GM12878 (cell line): Measurements from ENCODE around the gene MYDGF. TPM values are rescaled to one million over a fixed set of nuclear protein-coding genes. Genes with fewer than 3 reads are reported as not detected.

Experiments used
- BHLHE40 ChIP-seq, 2 experiments: fragments of 450-650 bp in 1 of 2; IDR thresholded peaks; 2 replicates each; pipeline ENCODE4 v1.6.1; 2011 to 2017; ENCODE audit warnings: low read depth in 2 of 2, borderline replicate concordance in 1 of 2, improper control_type of control experiment in 1 of 2, low read length in 1 of 2, mild to moderate bottlenecking in 1 of 2
- EED ChIP-seq: sonication (generic); IDR thresholded peaks from 2 replicates; pipeline ENCODE4 v1.6.1; 2016; ENCODE audit warnings: antibody characterized with exemption, low read depth
- IKZF2 ChIP-seq, 2 experiments: fragments of 450-650 bp; IDR thresholded peaks; 2 replicates each; pipeline ENCODE4 v1.6.1; 2017; ENCODE audit warnings: mild to moderate bottlenecking in 2 of 2, moderate library complexity in 2 of 2
- MTA2 ChIP-seq: fragments of 450-650 bp; IDR thresholded peaks from 2 replicates; pipeline ENCODE4 v1.6.1; 2016; ENCODE audit warnings: low read depth, mild to moderate bottlenecking, moderate library complexity
- MYB ChIP-seq: fragments of 150-350 bp; IDR thresholded peaks from 2 replicates; pipeline ENCODE4 v1.6.1; 2014; ENCODE audit warnings: mild to moderate bottlenecking, low read depth, low read length, borderline replicate concordance
- MYC ChIP-seq: IDR thresholded peaks from 2 replicates; pipeline ENCODE4 v1.6.1; 2011; ENCODE audit warnings: mild to moderate bottlenecking, low read length, moderate library complexity, inconsistent platforms; ENCODE audit not compliant: insufficient read depth, insufficient replicate concordance, insufficient read length, severe bottlenecking
- NFIC ChIP-seq: IDR thresholded peaks from 2 replicates; pipeline ENCODE4 v1.6.1; 2012; ENCODE audit warnings: low read depth, mild to moderate bottlenecking, inconsistent platforms, low read length, moderate library complexity
- NR2C2 ChIP-seq: IDR thresholded peaks from 2 replicates; pipeline ENCODE4 v1.6.1; 2011; ENCODE audit warnings: borderline replicate concordance, low read depth; ENCODE audit not compliant: control insufficient read depth, insufficient read length
- POLR2A ChIP-seq: IDR thresholded peaks from 2 replicates; pipeline ENCODE4 v1.6.1; 2011; ENCODE audit warnings: low read depth, mild to moderate bottlenecking, low read length
- POLR2AphosphoS5 ChIP-seq: IDR thresholded peaks from 2 replicates; pipeline ENCODE4 v1.6.1; 2011; ENCODE audit warnings: mild to moderate bottlenecking, low read length, inconsistent platforms
- YY1 ChIP-seq: IDR thresholded peaks from 2 replicates; pipeline ENCODE4 v1.6.1; 2011; ENCODE audit warnings: low read depth, mild to moderate bottlenecking, low read length
- ZBED1 ChIP-seq: IDR thresholded peaks from 2 replicates; pipeline ENCODE4 v1.6.1; 2016; ENCODE audit warnings: borderline replicate concordance
- polyA plus RNA-seq, 11 experiments: library from polyadenylated mRNA; depleted of rRNA in 4 of 11; unstranded in 6 of 11; stranded (reverse) in 5 of 11; fragments of >200 nt; fragmentation: Nextera tagmentation in 4 of 11; fragmentation: Illumina TruSeq in 1 of 11; extraction: Ambion mirVana in 4 of 11; extraction: Trizol in 1 of 11; gene quantifications; 1 replicate in 1 of 11; 2 replicates in 10 of 11; pipeline versions ENCODE4 v1.2.1 to v1.2.3, GENCODE V29; 2011 to 2016; ENCODE audit warnings: inconsistent platforms in 2 of 11, missing spikeins in 2 of 11, low read depth in 1 of 11
- total RNA-seq, 4 experiments: library from RNA; depleted of rRNA in 3 of 4; stranded (reverse); fragments of >200 nt in 3 of 4; fragmentation: Illumina TruSeq in 1 of 4; extraction: Trizol in 1 of 4; gene quantifications; 2 replicates each; pipeline versions ENCODE4 v1.2.1 to v1.2.3, GENCODE V29; 2013 to 2021
- TF ChIP-seq, protein P1 (sequence below): fragments of 450-650 bp; IDR thresholded peaks from 2 replicates; pipeline ENCODE4 v1.6.1; 2016; ENCODE audit warnings: mild to moderate bottlenecking
- TF ChIP-seq, protein P2 (sequence below): IDR thresholded peaks from 2 replicates; pipeline ENCODE4 v1.6.1; 2011; ENCODE audit warnings: borderline replicate concordance, low read depth, mild to moderate bottlenecking, moderate library complexity, low read length; ENCODE audit not compliant: insufficient read depth, poor library complexity, severe bottlenecking
- TF ChIP-seq, protein P3 (sequence below): fragments of 450-650 bp; IDR thresholded peaks from 2 replicates; pipeline ENCODE4 v1.6.1; 2017; ENCODE audit warnings: mild to moderate bottlenecking

The MYDGF gene
- total and polyA plus RNA-seq, 10 of the 15 experiments (the other 5 are each of a cell fraction or from before 2014, with no cell fraction given): 2.3 to 196 (median 57.5) TPM

DNA sequence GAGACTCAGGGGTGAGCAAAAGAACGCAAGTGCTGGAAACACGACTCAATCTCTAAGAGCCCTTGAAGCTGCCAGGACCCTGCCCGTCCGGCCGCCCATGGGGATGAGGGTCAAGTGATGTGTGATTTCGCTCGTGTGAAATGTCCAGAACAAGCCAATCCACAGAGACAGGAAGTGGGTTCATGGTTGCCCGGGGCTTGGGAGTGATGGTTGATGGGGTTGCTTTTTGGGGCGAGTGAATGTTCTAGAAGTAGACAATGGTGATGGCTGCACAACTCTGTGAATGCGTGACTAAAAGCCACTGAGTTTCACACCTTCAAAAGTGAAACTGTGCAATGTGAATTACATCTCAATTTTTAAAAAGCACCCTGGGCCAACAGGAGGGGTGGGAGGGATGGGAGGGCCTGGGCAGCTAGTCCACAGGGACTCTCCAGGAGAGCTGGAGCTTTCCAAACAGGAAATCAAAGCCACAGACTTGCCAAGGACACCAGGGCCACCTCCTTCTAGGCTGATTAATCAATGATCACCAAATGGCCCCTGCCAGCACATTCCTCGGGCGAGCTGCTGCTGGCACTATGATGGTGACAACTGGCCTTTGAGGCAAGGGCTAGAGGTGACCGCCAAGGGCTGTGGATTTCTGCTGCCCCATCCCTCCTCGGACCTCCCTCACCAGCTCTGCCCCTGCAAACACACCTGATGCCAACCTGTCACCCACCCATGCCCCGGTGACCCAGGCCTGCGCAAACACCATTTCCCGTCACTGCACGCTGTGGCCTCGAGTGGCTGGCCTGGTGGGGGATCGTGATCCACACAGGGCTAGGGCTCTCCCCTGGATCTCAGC is 39.5 kb upstream of the MYDGF start (continued):
- TF ChIP-seq YY1: 0 out of 2 replicates have a peak, but pooled peaks have one; percentile 13
- TF ChIP-seq MYC: no peak
- TF ChIP-seq, protein P1, sequence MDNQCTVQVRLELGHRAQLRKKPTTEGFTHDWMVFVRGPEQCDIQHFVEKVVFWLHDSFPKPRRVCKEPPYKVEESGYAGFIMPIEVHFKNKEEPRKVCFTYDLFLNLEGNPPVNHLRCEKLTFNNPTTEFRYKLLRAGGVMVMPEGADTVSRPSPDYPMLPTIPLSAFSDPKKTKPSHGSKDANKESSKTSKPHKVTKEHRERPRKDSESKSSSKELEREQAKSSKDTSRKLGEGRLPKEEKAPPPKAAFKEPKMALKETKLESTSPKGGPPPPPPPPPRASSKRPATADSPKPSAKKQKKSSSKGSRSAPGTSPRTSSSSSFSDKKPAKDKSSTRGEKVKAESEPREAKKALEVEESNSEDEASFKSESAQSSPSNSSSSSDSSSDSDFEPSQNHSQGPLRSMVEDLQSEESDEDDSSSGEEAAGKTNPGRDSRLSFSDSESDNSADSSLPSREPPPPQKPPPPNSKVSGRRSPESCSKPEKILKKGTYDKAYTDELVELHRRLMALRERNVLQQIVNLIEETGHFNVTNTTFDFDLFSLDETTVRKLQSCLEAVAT: peak; percentile 50; the same call in 1 of the 2 replicates
- TF ChIP-seq NFIC: no peak
- TF ChIP-seq NR2C2: no peak
- peak; percentile 16; the same call in 1 of the 2 replicates for TF ChIP-seq MTA2
- peak; percentile 31 to 43; a peak in 2 of 4 replicates for TF ChIP-seq BHLHE40 (IDR thresholded peaks at IDR 0.05; ENCODE audit: borderline replicate concordance in 1 of 2, low read depth in 2 of 2, low read length in 1 of 2)
- TF ChIP-seq EED: no peak
- TF ChIP-seq ZBED1: no peak
- 0 out of 2 replicates have a peak, but pooled peaks have one; percentile 14 for TF ChIP-seq POLR2AphosphoS5
- TF ChIP-seq, protein P2, sequence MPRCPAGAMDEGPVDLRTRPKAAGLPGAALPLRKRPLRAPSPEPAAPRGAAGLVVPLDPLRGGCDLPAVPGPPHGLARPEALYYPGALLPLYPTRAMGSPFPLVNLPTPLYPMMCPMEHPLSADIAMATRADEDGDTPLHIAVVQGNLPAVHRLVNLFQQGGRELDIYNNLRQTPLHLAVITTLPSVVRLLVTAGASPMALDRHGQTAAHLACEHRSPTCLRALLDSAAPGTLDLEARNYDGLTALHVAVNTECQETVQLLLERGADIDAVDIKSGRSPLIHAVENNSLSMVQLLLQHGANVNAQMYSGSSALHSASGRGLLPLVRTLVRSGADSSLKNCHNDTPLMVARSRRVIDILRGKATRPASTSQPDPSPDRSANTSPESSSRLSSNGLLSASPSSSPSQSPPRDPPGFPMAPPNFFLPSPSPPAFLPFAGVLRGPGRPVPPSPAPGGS: no peak
- TF ChIP-seq POLR2A: peak; percentile 15; the same call in 1 of the 2 replicates
- 0 out of 4 replicates have a peak, but pooled peaks of 1 of the 2 experiments have one; percentile 15 for TF ChIP-seq IKZF2 (IDR thresholded peaks at IDR 0.05)
- TF ChIP-seq, protein P3, sequence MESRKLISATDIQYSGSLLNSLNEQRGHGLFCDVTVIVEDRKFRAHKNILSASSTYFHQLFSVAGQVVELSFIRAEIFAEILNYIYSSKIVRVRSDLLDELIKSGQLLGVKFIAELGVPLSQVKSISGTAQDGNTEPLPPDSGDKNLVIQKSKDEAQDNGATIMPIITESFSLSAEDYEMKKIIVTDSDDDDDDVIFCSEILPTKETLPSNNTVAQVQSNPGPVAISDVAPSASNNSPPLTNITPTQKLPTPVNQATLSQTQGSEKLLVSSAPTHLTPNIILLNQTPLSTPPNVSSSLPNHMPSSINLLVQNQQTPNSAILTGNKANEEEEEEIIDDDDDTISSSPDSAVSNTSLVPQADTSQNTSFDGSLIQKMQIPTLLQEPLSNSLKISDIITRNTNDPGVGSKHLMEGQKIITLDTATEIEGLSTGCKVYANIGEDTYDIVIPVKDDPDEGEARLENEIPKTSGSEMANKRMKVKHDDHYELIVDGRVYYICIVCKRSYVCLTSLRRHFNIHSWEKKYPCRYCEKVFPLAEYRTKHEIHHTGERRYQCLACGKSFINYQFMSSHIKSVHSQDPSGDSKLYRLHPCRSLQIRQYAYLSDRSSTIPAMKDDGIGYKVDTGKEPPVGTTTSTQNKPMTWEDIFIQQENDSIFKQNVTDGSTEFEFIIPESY: no peak
- TF ChIP-seq MYB: no peak
- TF ChIP-seq, all 136 proteins: peak for 10
